GM23338 (cell line): Measurements from ENCODE around the gene MED28. TPM values are rescaled to one million over a fixed set of nuclear protein-coding genes. Genes with fewer than 3 reads are reported as not detected.

ENCODE experiments used
- ATAC-seq: fragments of 200-7000 bp; cut with Tn5 transposase; 3 replicates; pipeline ENCODE4 v1.9.1; 2020
- DNase-seq: peaks from one replicate; pipeline ENCODE4 v3.0.0-alpha.2; 2015; ENCODE audit warnings: low spot score
- H2AFZ ChIP-seq: fragments of 200-600 bp; sonication (generic); 2 replicates; pipeline ENCODE4 v1.8.0; 2016; ENCODE audit warnings: antibody characterized with exemption, mild to moderate bottlenecking, moderate library complexity
- H3F3A ChIP-seq: fragments of 200-600 bp; sonication (generic); replicated peaks from 2 replicates; pipeline ENCODE4 v1.8.0; 2017; ENCODE audit warnings: antibody characterized with exemption, mixed run types, low read depth
- H3K27ac ChIP-seq: fragments of 200-600 bp; sonication (generic); 2 replicates; pipeline ENCODE4 v1.6.1; 2016; ENCODE audit warnings: low read depth
- H3K27me3 ChIP-seq: fragments of 200-600 bp; sonication (generic); 2 replicates; pipeline ENCODE4 v1.8.0; 2016; ENCODE audit warnings: mild to moderate bottlenecking, mixed run types, moderate library complexity; ENCODE audit not compliant: insufficient read depth
- H3K36me3 ChIP-seq: fragments of 200-600 bp; sonication (generic); 2 replicates; pipeline ENCODE4 v1.8.0; 2016; ENCODE audit warnings: mild to moderate bottlenecking; ENCODE audit not compliant: insufficient read depth
- H3K4me1 ChIP-seq: fragments of 200-600 bp; sonication (generic); 2 replicates; pipeline ENCODE4 v1.8.0; 2016; ENCODE audit warnings: mild to moderate bottlenecking, moderate library complexity; ENCODE audit not compliant: insufficient read depth
- H3K4me2 ChIP-seq: fragments of 200-600 bp; sonication (generic); 2 replicates; pipeline ENCODE4 v1.7.1; 2017; ENCODE audit warnings: mixed run types
- H3K4me3 ChIP-seq: fragments of 200-600 bp; sonication (generic); 2 replicates; pipeline ENCODE4 v1.6.1; 2016; ENCODE audit warnings: mixed run types
- H3K79me2 ChIP-seq: fragments of 200-600 bp; sonication (generic); replicated peaks from 2 replicates; pipeline ENCODE4 v1.8.0; 2017; ENCODE audit warnings: mild to moderate bottlenecking; ENCODE audit not compliant: insufficient read depth
- H3K9me2 ChIP-seq: fragments of 200-600 bp; sonication (generic); 2 replicates; pipeline ENCODE4 v1.8.0; 2017; ENCODE audit not compliant: insufficient read depth
- H4K20me1 ChIP-seq: fragments of 200-600 bp; sonication (generic); replicated peaks from 2 replicates; pipeline ENCODE4 v1.8.0; 2017; ENCODE audit warnings: mild to moderate bottlenecking; ENCODE audit not compliant: insufficient read depth
- H3K27ac Mint-ChIP-seq: 2 replicates; pipeline ENCODE4 v1.8.0; 2020; ENCODE audit warnings: inconsistent platforms, mild to moderate bottlenecking, moderate library complexity, mixed read lengths
- H3K27me3 Mint-ChIP-seq: 3 replicates; pipeline ENCODE4 v1.8.0; 2022; ENCODE audit warnings: low read depth, mild to moderate bottlenecking, moderate library complexity, mixed read lengths, inconsistent platforms; ENCODE audit not compliant: insufficient read depth, poor library complexity
- H3K36me3 Mint-ChIP-seq: 3 replicates; pipeline ENCODE4 v1.8.0; 2021; ENCODE audit warnings: low read depth, mild to moderate bottlenecking, inconsistent platforms, moderate library complexity, mixed read lengths
- H3K4me1 Mint-ChIP-seq: 3 replicates; pipeline ENCODE4 v1.8.0; 2020; ENCODE audit warnings: mild to moderate bottlenecking, inconsistent platforms, mixed read lengths
- H3K4me3 Mint-ChIP-seq: 3 replicates; pipeline ENCODE4 v1.8.0; 2021; ENCODE audit warnings: moderate library complexity, mild to moderate bottlenecking, inconsistent platforms, mixed read lengths
- H3K9me3 Mint-ChIP-seq: 3 replicates; pipeline ENCODE4 v1.8.0; 2020; ENCODE audit warnings: moderate library complexity, mild to moderate bottlenecking, inconsistent platforms, mixed read lengths
- NANOG ChIP-seq: IDR thresholded peaks from 2 replicates; pipeline ENCODE4 v1.6.1; 2016; ENCODE audit warnings: antibody characterized with exemption, borderline replicate concordance
- polyA plus RNA-seq: library from polyadenylated mRNA; unstranded; fragments of >200 nt; fragmentation: Nextera tagmentation; extraction: Ambion mirVana; gene quantifications from 2 replicates; pipeline ENCODE4 v1.2.1, GENCODE V29; 2016
- total RNA-seq: library from RNA; depleted of rRNA; stranded (reverse); fragments of >200 nt; shearing (Covaris generic); gene quantifications from 2 replicates; pipeline ENCODE4 v1.2.3, GENCODE V29; 2014
- TF ChIP-seq, protein P1 (sequence below): fragments of 250-450 bp; sonication (Bioruptor Pico); IDR thresholded peaks from 2 replicates; pipeline ENCODE4 v1.5.0; 2020; ENCODE audit warnings: mild to moderate bottlenecking, moderate library complexity
- TF ChIP-seq, protein P2 (sequence below), 2 experiments: fragments of 200-600 bp in 1 of 2; sonication (generic) in 1 of 2; conservative IDR thresholded peaks; 2 replicates each; pipeline versions ENCODE4 v1.5.1 to v1.6.1; 2016 to 2017; ENCODE audit warnings: antibody characterized with exemption in 2 of 2, low read depth in 2 of 2, mild to moderate bottlenecking in 2 of 2, moderate library complexity in 1 of 2

Gene MED28
- total and polyA plus RNA-seq, 2 experiments from 2014 or later: 24.0 to 60.9 TPM

DNA sequence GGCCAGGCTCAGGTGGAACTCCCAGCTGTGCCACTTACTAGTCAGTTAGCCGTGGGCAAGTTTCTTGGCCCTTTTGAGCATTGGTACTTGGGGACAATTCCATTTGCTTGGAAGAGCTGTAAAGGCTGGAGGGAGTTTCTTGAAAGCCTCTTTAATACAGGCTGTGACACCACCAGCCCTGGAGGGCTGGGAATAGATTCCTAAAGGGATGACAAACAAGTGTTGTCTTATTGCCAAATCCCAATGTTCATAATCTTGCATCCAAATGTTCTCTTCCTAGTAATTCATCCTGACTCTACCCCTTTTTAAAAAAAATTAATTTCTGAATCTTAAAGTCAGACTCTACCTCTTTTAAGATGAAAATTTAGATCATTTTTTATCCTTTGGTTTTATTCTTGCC is 14.6 kb upstream of the MED28 start (continued):
- TF ChIP-seq, protein P1, sequence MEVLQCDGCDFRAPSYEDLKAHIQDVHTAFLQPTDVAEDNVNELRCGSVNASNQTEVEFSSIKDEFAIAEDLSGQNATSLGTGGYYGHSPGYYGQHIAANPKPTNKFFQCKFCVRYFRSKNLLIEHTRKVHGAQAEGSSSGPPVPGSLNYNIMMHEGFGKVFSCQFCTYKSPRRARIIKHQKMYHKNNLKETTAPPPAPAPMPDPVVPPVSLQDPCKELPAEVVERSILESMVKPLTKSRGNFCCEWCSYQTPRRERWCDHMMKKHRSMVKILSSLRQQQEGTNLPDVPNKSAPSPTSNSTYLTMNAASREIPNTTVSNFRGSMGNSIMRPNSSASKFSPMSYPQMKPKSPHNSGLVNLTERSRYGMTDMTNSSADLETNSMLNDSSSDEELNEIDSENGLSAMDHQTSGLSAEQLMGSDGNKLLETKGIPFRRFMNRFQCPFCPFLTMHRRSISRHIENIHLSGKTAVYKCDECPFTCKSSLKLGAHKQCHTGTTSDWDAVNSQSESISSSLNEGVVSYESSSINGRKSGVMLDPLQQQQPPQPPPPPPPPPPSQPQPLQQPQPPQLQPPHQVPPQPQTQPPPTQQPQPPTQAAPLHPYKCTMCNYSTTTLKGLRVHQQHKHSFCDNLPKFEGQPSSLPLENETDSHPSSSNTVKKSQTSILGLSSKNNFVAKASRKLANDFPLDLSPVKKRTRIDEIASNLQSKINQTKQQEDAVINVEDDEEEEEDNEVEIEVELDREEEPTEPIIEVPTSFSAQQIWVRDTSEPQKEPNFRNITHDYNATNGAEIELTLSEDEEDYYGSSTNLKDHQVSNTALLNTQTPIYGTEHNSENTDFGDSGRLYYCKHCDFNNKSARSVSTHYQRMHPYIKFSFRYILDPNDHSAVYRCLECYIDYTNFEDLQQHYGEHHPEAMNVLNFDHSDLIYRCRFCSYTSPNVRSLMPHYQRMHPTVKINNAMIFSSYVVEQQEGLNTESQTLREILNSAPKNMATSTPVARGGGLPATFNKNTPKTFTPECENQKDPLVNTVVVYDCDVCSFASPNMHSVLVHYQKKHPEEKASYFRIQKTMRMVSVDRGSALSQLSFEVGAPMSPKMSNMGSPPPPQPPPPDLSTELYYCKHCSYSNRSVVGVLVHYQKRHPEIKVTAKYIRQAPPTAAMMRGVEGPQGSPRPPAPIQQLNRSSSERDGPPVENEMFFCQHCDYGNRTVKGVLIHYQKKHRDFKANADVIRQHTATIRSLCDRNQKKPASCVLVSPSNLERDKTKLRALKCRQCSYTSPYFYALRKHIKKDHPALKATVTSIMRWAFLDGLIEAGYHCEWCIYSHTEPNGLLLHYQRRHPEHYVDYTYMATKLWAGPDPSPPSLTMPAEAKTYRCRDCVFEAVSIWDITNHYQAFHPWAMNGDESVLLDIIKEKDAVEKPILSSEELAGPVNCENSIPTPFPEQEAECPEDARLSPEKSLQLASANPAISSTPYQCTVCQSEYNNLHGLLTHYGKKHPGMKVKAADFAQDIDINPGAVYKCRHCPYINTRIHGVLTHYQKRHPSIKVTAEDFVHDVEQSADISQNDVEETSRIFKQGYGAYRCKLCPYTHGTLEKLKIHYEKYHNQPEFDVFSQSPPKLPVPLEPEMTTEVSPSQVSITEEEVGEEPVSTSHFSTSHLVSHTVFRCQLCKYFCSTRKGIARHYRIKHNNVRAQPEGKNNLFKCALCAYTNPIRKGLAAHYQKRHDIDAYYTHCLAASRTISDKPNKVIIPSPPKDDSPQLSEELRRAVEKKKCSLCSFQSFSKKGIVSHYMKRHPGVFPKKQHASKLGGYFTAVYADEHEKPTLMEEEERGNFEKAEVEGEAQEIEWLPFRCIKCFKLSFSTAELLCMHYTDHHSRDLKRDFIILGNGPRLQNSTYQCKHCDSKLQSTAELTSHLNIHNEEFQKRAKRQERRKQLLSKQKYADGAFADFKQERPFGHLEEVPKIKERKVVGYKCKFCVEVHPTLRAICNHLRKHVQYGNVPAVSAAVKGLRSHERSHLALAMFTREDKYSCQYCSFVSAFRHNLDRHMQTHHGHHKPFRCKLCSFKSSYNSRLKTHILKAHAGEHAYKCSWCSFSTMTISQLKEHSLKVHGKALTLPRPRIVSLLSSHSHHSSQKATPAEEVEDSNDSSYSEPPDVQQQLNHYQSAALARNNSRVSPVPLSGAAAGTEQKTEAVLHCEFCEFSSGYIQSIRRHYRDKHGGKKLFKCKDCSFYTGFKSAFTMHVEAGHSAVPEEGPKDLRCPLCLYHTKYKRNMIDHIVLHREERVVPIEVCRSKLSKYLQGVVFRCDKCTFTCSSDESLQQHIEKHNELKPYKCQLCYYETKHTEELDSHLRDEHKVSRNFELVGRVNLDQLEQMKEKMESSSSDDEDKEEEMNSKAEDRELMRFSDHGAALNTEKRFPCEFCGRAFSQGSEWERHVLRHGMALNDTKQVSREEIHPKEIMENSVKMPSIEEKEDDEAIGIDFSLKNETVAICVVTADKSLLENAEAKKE (CRISPR knock-in tag): no peak
- TF ChIP-seq, protein P2, sequence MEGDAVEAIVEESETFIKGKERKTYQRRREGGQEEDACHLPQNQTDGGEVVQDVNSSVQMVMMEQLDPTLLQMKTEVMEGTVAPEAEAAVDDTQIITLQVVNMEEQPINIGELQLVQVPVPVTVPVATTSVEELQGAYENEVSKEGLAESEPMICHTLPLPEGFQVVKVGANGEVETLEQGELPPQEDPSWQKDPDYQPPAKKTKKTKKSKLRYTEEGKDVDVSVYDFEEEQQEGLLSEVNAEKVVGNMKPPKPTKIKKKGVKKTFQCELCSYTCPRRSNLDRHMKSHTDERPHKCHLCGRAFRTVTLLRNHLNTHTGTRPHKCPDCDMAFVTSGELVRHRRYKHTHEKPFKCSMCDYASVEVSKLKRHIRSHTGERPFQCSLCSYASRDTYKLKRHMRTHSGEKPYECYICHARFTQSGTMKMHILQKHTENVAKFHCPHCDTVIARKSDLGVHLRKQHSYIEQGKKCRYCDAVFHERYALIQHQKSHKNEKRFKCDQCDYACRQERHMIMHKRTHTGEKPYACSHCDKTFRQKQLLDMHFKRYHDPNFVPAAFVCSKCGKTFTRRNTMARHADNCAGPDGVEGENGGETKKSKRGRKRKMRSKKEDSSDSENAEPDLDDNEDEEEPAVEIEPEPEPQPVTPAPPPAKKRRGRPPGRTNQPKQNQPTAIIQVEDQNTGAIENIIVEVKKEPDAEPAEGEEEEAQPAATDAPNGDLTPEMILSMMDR (conservative IDR thresholded peaks at IDR 0.05; ENCODE audit: low read depth in 2 of 2): no peak

DNA sequence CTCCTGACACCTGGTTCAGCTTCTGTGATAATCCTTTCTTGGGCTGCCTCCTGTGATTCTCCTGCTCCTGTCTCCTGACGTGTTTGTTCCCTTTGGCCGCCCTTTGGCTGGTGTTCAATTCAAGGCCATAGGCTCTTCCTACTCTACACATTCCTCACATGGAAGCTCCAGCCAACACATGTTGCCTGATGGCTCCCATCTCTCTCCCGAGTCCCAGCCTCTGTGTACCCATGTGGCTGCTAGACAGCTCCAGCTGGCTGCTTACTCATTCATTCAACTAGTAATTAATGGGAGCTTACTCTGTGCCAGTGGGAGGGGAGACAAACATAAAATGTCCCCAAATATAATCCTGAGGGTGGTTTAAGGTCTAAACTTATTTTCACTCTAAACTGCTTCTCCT is 9.2 kb upstream of the MED28 start:
- peaks cover 3% of the 10 kb centered on the region for H3K27me3 Mint-ChIP-seq
- Histone ChIP-seq H3K4me3 (no peak overlapping the region), H3K9me2 (no peaks in the 10 kb centered on the region), H4K20me1 (no peaks in the 10 kb centered on the region), H2AFZ (no peak overlapping the region), H3K27ac (no peak overlapping the region), H3K27me3 (no peaks in the 10 kb centered on the region), H3F3A (no peaks in the 10 kb centered on the region), H3K4me2 (no peak overlapping the region), H3K4me1 (no peaks in the 10 kb centered on the region), H3K79me2 (no peaks in the 10 kb centered on the region), H3K36me3 (peaks cover 23% of the 10 kb centered on the region)
- no peak overlapping the region for H3K4me3 Mint-ChIP-seq
- TF ChIP-seq, protein P1 (CRISPR knock-in tag): no peak
- TF ChIP-seq NANOG: no peak
- H3K9me3 Mint-ChIP-seq: no peaks in the 10 kb centered on the region
- peaks cover 27% of the 10 kb centered on the region for H3K36me3 Mint-ChIP-seq
- H3K4me1 Mint-ChIP-seq: no peaks in the 10 kb centered on the region
- H3K27ac Mint-ChIP-seq: no peak overlapping the region
- DNase-seq (no peak), ATAC-seq (no peak)
